Fibroblast of lung (primary cell): ENCODE results near the gene MRPS11.

Experiments used
- EZH2 ChIP-seq: IDR thresholded peaks from 2 replicates; pipeline ENCODE4 v1.5.1; 2012; ENCODE audit warnings: low read length, control low read depth, mild to moderate bottlenecking; ENCODE audit errors: missing control alignments
- TF ChIP-seq, protein P1 (sequence below), 2 donors: IDR thresholded peaks in 1 of 2; conservative IDR thresholded peaks in 1 of 2; 1 replicate in 1 of 2; 2 replicates in 1 of 2; pipeline ENCODE4 v1.5.1; 2011 to 2012; ENCODE audit warnings: low read length in 2 of 2, control low read depth in 1 of 2, inconsistent platforms in 1 of 2, low read depth in 1 of 2, mild to moderate bottlenecking in 1 of 2

DNA sequence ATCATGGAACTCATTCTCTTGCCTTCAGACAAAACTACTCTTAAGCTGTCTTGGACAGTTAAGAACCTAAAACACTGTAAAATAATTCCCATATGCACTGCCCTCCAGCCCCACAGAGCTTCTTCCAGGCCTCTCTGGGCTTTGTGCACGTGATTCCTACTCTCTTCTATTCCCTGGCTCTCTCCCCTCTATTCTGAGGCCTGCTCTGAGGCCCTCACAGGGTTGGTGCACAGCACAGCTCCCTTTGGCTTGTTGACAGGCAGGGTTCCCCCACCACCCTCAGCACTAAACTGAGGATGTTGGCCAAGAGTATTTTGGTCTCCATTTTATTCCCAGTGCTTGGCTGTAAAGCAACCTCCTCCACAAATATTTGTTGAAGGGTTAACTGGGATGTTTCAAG, 13.9 kb upstream of the MRPS11 start:
- TF ChIP-seq, protein P1, sequence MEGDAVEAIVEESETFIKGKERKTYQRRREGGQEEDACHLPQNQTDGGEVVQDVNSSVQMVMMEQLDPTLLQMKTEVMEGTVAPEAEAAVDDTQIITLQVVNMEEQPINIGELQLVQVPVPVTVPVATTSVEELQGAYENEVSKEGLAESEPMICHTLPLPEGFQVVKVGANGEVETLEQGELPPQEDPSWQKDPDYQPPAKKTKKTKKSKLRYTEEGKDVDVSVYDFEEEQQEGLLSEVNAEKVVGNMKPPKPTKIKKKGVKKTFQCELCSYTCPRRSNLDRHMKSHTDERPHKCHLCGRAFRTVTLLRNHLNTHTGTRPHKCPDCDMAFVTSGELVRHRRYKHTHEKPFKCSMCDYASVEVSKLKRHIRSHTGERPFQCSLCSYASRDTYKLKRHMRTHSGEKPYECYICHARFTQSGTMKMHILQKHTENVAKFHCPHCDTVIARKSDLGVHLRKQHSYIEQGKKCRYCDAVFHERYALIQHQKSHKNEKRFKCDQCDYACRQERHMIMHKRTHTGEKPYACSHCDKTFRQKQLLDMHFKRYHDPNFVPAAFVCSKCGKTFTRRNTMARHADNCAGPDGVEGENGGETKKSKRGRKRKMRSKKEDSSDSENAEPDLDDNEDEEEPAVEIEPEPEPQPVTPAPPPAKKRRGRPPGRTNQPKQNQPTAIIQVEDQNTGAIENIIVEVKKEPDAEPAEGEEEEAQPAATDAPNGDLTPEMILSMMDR (conservative IDR thresholded peaks at IDR 0.05 in 1 of 2, IDR thresholded peaks at IDR 0.05 in 1 of 2; ENCODE audit: low read depth in 1 of 2, low read length in 2 of 2): no peak
- no peak for TF ChIP-seq EZH2
